CD4-positive, alpha-beta T cell treated with Interleukin-1 beta for 1 hour (primary cell): Measurements from ENCODE around the gene AURKAIP1.

Experiments used
- DNase-seq, 2 donors: peaks; one replicate each; pipeline ENCODE4 v3.0.0-alpha.2; 2020 to 2022

AURKAIP1 gene

DNA sequence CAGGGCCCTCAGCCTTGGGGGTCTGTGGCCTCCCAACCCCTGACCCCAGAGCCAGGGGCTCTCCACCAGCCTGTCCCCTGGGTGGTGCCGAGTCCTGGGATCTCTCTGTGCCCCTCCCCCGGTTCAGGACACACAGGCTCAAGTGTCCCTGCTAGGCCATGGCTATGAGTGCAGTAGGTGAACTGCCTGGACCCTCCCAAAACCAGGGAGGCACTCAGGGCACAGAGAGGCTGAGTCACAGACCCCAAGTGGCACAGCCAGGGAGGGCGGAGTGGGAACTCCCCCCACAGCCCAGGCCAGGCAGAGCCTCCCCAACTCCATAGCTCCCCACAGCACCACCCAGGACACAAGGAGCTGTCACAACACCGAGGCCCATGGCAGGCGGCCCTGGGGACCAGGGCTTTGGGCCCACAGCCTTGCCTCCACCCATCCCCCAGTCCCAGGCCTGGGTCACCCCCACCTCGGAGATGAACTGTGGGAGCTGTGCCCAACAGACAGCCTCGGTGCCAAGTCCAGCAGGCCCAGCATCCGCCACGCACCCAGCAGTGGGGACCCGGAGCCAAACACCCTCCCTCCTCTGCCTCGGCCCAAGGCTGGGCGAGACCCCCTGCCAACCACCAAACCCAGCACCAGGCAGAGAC is 29.0 kb downstream of the AURKAIP1 start:
- DNase-seq, result no peak

DNA sequence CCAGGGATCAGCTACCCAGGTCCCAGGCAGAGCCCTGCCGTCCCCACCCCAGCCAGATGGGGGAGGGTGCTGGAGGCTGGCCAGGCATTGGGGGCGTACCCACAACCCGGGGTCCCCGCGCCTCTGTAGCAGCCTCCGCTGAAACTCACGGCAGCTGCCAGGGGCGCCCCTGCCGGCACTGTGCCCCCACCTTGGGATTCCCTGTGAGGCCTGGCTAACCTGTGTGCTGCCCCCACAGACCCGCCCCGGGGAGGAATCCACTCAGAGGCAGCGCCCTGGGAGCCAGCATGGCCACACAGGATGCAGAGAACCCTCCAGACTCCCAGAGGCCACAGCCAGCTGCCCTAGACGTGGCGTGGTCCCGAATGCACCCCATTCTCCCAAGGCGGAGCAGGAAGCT is 29.6 kb downstream of the AURKAIP1 start:
- DNase-seq, result no peak

DNA sequence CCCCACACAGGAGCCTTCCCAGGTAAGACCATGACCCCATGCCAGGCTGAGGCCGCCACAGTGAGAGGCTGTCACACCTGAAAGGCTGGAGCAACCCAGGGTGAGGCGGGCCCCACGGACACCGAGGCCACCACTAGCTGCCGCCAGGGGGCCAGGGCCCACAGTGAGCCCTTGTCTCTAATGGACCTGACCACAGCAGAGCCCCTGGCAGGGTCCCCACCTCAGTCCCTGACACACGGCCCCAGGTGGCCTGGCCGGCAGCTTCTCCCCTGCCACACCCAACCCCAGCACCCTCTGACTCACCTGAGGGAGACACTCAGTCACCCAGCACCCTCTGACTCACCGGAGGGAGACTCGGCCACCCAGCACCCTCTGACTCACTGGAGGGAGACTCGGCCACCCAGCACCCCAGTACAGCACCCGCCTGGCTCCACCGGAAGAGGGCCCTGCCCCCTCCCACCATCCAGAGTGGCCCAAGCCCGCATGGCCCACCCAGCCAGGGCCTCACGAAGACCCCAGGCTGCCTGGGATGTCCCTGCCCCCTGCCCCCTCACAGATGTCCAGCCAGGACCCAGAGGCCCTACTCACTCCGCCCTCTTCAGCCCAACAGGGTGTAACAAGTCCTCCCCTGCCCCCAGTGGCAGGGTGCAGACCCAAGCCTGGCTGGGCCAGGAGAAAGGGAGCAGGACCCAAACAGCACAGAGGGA is 30.2 kb downstream of the AURKAIP1 start:
- peak in 1 of 2 donors; percentile 23 for DNase-seq

DNA sequence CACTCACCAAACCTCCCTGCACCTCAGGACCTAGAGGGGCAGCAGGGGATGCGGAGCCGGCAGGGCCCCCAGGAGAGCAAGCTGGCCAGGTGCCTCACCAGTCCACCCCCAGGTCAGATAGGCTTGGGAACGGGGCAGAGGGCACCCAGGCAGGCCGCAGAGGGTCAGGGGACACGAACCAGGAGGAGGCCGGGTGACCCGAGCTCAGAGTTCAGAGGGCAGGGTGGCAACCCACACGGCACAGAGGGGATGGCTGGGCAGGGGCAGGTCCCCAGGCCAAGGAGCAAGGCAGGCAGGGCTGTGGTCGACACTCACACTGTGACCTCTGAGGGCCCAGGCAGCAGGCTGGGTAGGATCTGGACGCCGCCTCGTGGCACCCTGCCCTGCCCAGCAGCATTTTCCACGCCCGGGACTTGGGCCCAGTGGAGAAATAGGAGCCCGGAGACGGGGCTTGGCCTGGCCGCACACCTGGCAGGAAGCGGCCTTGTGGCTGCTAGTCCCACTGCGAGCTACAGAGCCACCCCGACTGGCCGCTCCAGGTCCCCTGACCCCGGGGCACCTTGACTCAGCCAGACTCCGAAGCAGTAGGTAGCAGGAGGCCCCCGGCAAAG is 31.1 kb downstream of the AURKAIP1 start:
- no peak for DNase-seq

DNA sequence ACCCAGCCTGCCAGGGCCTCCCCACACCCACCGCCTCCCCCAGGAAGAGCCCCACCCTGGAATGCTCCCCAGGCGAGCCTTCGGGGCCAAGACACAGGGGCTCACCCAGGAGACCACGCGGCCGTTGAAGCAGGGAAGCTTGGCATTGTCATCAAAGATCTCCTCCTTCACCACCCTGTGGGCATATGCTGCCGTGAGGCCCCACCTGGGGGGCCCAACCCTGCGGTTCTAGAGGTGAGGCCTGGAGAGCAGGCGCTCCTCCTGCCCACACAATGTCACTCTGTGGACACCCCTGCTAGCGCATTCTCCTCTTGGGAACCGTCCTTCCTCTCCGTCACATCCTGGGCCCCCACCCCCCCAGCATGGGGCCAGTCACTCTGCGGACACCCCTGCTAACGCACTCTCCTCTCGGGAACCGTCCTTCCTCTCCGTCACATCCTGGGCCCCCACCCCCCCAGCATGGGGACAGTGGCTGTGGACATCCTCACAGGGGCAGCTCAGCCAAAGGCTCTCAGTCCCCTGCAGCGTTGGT is 32.4 kb downstream of the AURKAIP1 start:
- DNase-seq, result no peak

DNA sequence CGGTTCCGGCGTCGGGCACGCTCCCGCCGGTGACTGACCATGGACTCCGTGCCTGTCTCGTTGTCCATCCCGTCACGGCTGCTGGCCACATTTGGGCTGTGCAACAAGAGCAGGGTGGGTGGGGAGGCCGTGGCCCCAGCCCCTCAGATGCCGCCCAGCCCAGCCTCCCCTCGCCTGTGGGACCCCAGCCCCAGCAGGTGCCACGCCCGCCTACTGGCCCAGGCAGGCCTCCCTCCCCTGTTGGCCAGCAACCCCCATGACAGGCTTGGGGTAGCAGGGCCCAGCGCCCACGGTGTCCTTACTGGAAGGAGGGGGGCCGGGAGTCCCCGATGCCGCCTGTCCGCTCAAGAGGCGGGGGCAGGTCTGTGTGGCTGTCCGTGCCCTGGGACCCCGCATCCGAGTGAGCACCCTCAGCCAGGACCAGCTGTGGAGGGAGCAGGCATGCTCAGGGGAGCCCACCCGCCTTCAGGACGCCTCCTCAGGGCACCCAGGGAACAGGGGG is 32.9 kb downstream of the AURKAIP1 start:
- DNase-seq, result no peak

DNA sequence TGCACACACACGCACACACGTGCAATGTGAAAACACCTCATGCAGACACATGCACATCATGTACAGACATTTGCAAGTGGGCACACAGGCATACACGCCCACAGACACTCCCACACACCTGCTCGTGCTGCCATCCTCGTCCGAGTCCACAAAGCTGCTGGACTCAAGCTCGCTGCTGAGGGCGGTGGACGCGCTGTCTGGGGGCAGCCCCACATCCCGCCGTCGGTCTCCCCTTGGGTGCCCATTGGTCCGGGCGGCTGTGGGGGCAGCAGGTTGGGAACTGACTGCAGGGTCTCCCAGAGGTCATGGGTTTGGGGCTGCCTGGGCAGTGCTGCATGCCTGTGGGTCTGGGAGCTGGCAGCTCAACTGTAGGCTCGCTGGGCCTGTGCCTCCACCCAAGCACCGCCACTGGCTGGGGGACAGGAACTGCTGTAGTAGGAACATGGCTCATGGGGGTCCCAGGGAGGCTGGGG is 33.4 kb downstream of the AURKAIP1 start:
- DNase-seq, result no peak

DNA sequence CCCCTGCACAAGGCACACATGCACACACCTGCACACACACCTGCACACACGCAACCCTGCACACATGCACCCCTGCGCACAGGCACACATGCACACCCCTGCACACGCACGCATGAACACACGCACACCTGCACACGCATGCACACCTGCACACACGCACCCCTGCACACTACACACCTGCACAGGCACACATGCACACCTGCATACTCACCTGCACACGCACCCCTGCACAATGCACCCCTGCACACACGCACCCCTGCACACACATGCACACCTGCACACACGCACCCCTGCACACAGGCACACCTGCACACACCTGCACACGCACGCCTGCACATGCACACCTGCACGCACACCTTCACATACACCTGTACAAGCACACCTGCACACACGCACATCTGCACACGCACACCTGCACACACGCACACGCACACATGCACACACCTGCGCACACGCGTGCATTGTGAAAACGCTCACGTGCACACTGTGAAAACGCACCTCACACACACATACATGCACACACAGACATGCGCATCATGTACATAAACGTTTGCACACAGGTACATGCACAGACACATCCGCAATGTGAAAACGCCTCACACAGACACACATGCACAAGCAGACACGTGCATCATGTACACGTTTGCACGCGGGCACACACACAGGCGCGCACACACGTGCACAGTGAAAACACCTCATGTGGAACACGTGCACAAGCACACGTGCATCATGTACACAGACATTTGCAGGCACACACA is 34.0 kb downstream of the AURKAIP1 start:
- DNase-seq, result no peak

DNA sequence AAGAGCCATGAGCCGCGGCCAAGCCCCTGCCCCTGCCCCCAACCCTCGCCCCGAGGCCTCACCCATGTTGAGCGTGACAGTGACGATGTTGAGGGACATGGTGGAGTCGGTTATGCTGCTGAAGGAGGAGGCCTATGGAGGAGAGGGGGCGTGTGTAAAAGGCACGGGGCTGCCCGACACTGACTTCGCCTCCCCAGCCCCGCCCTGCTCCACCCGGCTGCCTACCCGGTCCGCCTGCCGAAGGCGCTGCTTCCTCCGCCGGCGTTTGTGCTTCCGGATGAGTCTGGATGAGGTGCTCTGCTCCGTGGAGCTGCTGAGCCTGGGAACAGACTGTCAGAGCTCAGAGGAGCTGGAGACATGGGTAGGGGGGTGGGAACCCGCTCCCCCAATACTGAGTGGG is 34.8 kb downstream of the AURKAIP1 start:
- no peak for DNase-seq

DNA sequence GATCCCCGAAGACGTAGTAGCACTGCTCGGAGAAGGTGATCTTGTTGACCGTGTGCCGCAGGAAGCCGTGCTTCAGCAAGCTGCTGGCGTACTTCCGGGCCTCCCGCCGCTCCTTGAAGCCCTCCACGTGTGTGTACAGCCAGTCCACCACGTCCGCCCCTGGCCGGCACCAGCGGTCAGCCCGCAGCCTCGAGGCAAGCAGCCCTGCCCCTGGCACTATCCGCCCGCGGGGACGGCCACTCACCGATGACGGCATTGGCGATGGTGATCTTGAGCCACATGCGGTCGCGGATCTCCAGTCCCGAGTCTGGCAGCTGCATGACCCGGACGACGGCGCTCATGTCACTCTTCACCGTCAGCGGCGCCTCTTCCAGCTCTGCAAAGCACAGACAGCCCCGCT is 36.7 kb downstream of the AURKAIP1 start:
- DNase-seq, result no peak

DNA sequence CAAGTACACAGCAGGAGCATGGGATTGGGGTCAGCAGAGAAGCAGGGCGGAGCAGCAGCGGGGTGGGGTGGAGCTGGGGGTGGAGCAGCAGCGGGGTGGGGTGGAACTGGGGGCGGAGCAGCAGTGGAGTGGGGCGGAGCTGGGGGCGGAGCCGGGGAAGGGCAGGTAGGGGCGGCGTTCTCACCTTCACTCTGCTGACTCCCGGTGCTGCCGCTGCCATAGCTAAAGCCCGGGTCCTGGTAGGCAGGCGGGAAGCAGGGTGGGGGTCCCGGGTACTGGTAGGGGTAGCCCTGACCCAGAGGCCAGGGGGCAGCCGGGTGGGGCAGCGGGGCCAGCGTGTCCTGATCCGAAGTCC is 37.2 kb downstream of the AURKAIP1 start:
- DNase-seq, result peak in 1 of 2 donors; percentile 30

DNA sequence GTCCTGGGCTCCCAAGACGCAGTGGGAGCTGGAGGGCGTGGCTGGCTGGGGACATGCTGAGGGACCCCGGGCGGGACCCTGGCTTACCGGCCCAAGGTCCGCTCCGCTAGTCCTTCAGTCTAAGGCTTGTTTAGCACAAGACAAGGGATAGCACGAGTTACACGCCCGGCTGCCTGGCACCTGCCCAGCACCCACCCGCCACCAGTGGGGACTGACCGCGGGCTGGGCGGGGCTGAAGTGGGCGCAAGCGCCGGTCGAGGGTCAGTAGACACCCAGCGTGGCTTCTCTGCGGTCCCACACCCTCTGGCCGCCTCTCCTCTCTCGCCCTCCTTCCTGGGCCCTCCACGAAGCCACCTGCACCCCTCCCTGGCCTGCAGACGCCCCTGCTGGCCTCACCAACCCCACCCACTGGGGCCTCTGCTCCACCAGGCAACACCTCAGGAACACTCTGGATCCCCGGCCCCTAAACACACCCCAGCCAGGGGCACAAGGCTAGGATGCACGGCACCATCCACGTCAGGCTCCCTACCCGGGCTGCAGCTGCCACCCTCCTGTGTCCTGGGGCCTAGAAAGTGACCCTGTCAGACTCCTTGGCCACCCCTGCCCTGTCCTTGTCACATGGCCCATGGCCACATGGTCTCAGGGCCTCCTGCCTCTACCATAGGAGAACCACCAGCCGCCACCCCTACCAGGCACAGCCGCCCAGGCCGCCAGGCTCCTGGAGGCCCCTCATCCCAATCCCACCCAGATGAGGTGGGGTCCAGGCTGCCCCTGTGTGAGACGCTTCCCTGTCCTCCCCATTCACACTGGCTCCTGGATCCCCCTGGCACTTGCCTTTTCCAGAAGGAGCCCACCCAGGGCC is 37.8 kb downstream of the AURKAIP1 start:
- no peak for DNase-seq

DNA sequence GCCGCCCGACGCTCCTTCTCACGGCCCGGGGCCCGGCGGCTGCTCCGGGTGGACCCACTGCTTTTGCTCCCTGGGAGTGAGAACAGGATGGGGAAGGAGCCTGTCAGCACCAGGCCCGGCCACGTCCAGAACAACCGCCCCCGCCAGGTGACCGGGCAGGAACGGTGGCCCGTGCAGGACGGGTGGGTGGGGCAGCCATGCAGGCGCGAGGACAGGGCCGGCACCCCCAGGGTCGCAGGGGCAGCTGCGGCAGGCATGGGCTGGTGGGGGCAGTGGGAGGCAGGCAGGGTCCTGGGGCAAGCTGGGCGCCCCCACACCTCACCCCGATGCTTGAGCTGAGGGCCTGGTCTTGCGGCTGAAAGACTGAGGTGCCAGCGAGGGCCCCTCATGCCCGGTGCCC is 38.6 kb downstream of the AURKAIP1 start:
- DNase-seq, result no peak

DNA sequence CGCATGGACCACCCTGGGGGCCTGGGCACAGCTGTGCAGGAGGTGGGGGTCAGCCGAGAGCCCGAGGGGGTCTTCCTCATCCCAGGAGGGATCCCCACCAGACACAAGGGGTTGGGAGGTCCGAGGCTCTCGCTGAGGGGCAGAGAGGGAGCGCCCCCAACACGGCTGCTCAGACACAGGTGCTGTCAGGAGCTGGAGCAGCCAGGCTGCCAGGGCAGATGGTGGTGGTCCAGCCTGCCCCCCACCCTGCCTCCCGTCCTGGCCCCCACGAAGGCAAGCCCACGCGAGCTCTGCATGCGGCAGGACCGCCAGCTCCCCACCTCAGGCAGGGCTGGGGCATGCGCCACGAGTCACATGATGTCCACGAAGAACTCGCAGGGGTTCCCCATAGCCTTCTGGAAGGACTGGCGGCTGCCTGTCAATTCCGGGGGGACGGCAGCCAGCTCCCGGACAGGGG is 39.2 kb downstream of the AURKAIP1 start:
- no peak for DNase-seq

DNA sequence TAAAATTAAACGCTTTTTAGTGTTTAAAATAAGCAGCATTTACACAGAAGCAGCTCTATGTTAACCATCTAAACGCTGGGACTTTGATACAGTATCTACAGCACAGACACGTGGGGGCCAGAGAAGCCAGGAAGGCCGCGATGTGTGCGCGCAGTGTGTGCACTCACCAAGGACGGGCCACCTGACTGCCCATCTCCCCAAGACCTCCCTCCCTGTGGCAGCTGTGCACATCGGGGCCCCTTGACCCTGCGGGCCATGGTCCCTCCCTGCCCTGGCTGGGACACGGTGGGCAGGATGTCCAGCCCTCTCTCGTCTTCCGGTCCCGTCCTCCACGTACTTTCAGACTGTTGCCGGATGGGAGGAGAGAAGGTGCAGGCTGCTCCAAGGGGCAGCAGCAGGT is 39.7 kb downstream of the AURKAIP1 start:
- DNase-seq, result no peak

DNA sequence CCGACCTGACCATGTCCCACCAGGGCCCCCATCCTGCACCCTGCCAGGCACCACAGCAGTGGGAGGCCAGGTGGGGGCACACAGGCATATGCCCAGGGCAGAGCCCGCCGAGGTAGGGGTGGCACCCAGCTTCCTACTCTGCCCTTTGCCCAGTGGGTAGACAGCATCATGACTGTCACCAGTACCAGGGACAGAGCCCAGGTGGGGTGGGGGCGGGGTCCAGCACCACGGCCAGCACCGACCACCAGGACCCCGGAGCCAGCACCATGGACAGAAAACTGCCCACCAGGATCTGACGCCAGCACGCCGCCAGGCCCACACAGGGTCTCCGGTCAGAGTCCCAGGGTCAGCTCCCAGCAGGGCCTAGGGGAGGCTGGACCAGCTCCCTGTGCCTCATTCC is 40.2 kb downstream of the AURKAIP1 start:
- no peak for DNase-seq

DNA sequence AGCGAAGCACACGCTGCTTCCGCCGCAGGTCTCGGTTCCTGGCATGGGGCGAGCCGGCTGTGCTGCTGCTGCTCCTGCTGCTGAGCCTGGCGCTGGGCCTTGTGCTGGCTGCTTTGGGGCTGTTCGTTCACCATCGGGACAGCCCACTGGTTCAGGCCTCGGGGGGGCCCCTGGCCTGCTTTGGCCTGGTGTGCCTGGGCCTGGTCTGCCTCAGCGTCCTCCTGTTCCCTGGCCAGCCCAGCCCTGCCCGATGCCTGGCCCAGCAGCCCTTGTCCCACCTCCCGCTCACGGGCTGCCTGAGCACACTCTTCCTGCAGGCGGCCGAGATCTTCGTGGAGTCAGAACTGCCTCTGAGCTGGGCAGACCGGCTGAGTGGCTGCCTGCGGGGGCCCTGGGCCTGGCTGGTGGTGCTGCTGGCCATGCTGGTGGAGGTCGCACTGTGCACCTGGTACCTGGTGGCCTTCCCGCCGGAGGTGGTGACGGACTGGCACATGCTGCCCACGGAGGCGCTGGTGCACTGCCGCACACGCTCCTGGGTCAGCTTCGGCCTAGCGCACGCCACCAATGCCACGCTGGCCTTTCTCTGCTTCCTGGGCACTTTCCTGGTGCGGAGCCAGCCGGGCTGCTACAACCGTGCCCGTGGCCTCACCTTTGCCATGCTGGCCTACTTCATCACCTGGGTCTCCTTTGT is 41.3 kb downstream of the AURKAIP1 start:
- DNase-seq, result no peak

DNA sequence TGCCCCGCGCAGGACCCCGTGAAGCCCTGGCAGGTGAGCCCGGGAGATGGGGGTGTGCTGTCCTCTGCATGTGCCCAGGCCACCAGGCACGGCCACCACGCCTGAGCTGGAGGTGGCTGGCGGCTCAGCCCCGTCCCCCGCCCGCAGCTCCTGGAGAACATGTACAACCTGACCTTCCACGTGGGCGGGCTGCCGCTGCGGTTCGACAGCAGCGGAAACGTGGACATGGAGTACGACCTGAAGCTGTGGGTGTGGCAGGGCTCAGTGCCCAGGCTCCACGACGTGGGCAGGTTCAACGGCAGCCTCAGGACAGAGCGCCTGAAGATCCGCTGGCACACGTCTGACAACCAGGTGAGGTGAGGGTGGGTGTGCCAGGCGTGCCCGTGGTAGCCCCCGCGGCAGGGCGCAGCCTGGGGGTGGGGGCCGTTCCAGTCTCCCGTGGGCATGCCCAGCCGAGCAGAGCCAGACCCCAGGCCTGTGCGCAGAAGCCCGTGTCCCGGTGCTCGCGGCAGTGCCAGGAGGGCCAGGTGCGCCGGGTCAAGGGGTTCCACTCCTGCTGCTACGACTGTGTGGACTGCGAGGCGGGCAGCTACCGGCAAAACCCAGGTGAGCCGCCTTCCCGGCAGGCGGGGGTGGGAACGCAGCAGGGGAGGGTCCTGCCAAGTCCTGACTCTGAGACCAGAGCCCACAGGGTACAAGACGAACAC is 42.1 kb downstream of the AURKAIP1 start:
- DNase-seq, result no peak

DNA sequence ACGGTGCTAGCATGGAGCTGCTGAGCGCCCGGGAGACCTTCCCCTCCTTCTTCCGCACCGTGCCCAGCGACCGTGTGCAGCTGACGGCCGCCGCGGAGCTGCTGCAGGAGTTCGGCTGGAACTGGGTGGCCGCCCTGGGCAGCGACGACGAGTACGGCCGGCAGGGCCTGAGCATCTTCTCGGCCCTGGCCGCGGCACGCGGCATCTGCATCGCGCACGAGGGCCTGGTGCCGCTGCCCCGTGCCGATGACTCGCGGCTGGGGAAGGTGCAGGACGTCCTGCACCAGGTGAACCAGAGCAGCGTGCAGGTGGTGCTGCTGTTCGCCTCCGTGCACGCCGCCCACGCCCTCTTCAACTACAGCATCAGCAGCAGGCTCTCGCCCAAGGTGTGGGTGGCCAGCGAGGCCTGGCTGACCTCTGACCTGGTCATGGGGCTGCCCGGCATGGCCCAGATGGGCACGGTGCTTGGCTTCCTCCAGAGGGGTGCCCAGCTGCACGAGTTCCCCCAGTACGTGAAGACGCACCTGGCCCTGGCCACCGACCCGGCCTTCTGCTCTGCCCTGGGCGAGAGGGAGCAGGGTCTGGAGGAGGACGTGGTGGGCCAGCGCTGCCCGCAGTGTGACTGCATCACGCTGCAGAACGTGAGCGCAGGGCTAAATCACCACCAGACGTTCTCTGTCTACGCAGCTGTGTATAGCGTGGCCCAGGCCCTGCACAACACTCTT is 42.8 kb downstream of the AURKAIP1 start:
- no peak for DNase-seq
